HEK293 (cell line): ENCODE measurements around the gene CPD.

Experiments used
- AEBP2 ChIP-seq: fragments of 450-650 bp; formaldehyde crosslinking; IDR thresholded peaks from 2 replicates; pipeline ENCODE4 v1.5.1; 2016; ENCODE audit warnings: missing biosample characterization, missing genetic modification characterization, borderline replicate concordance
- EGR2 ChIP-seq: fragments of 450-650 bp; formaldehyde crosslinking; IDR thresholded peaks from 2 replicates; pipeline ENCODE4 v1.5.1; 2016; ENCODE audit warnings: low read depth, missing biosample characterization, missing genetic modification characterization
- HIC1 ChIP-seq: fragments of 450-650 bp; formaldehyde crosslinking; IDR thresholded peaks from 2 replicates; pipeline ENCODE4 v1.5.1; 2016; ENCODE audit warnings: missing biosample characterization, missing genetic modification characterization
- HOXC10 ChIP-seq: sonication (generic); formaldehyde crosslinking; IDR thresholded peaks from 2 replicates; pipeline ENCODE4 v1.8.1; 2023; ENCODE audit warnings: mild to moderate bottlenecking, missing genetic modification reagents
- IKZF3 ChIP-seq: fragments of 450-650 bp; IDR thresholded peaks from 2 replicates; pipeline ENCODE4 v1.5.0; 2018; ENCODE audit warnings: missing biosample characterization, mild to moderate bottlenecking, missing genetic modification characterization, moderate library complexity
- KLF16 ChIP-seq: fragments of 450-650 bp; formaldehyde crosslinking; IDR thresholded peaks from 2 replicates; pipeline ENCODE4 v1.5.1; 2017; ENCODE audit warnings: missing biosample characterization, missing genetic modification characterization
- PATZ1 ChIP-seq: fragments of 450-650 bp; formaldehyde crosslinking; IDR thresholded peaks from 2 replicates; pipeline ENCODE4 v1.5.1; 2016; ENCODE audit warnings: missing biosample characterization, missing genetic modification characterization
- PRDM4 ChIP-seq: fragments of 450-650 bp; formaldehyde crosslinking; IDR thresholded peaks from 2 replicates; pipeline ENCODE4 v1.5.1; 2017; ENCODE audit warnings: missing biosample characterization, missing genetic modification characterization
- SCRT2 ChIP-seq: fragments of 450-650 bp; formaldehyde crosslinking; IDR thresholded peaks from 2 replicates; pipeline ENCODE4 v1.5.1; 2016; ENCODE audit warnings: missing biosample characterization, missing genetic modification characterization
- TSHZ1 ChIP-seq: fragments of 450-650 bp; formaldehyde crosslinking; IDR thresholded peaks from 2 replicates; pipeline ENCODE4 v1.5.1; 2016; ENCODE audit warnings: missing biosample characterization, missing genetic modification characterization, borderline replicate concordance
- YY1 ChIP-seq: fragments of 450-650 bp; formaldehyde crosslinking; IDR thresholded peaks from 2 replicates; pipeline ENCODE4 v1.5.1; 2018; ENCODE audit warnings: missing biosample characterization, missing genetic modification characterization
- ZBTB7A ChIP-seq: fragments of 450-650 bp; formaldehyde crosslinking; IDR thresholded peaks from 2 replicates; pipeline ENCODE4 v1.5.1; 2016; ENCODE audit warnings: low read depth, missing biosample characterization, missing genetic modification characterization
- ZFP69B ChIP-seq: fragments of 450-650 bp; formaldehyde crosslinking; IDR thresholded peaks from 2 replicates; pipeline ENCODE4 v1.5.1; 2016; ENCODE audit warnings: missing biosample characterization, missing genetic modification characterization
- ZNF132 ChIP-seq: fragments of 450-650 bp; formaldehyde crosslinking; IDR thresholded peaks from 2 replicates; pipeline ENCODE4 v1.5.1; 2017; ENCODE audit warnings: missing biosample characterization, missing genetic modification characterization, borderline replicate concordance
- ZNF155 ChIP-seq: fragments of 450-650 bp; formaldehyde crosslinking; IDR thresholded peaks from 2 replicates; pipeline ENCODE4 v1.5.1; 2016; ENCODE audit warnings: missing biosample characterization, missing genetic modification characterization
- ZNF174 ChIP-seq: fragments of 450-650 bp; formaldehyde crosslinking; IDR thresholded peaks from 2 replicates; pipeline ENCODE4 v1.5.0; 2017; ENCODE audit warnings: missing biosample characterization, mild to moderate bottlenecking, missing genetic modification characterization
- ZNF266 ChIP-seq: fragments of 450-650 bp; formaldehyde crosslinking; IDR thresholded peaks from 2 replicates; pipeline ENCODE4 v1.5.1; 2016; ENCODE audit warnings: missing biosample characterization, missing genetic modification characterization, low read depth
- ZNF404 ChIP-seq: fragments of 450-650 bp; formaldehyde crosslinking; IDR thresholded peaks from 2 replicates; pipeline ENCODE4 v1.5.1; 2017; ENCODE audit warnings: missing biosample characterization, missing genetic modification characterization
- ZNF48 ChIP-seq: fragments of 450-650 bp; formaldehyde crosslinking; IDR thresholded peaks from 2 replicates; pipeline ENCODE4 v1.5.1; 2016; ENCODE audit warnings: missing biosample characterization, missing genetic modification characterization
- ZNF488 ChIP-seq: fragments of 450-650 bp; formaldehyde crosslinking; IDR thresholded peaks from 2 replicates; pipeline ENCODE4 v1.5.1; 2016; ENCODE audit warnings: missing biosample characterization, missing genetic modification characterization
- ZNF555 ChIP-seq: fragments of 450-650 bp; formaldehyde crosslinking; conservative IDR thresholded peaks from 2 replicates; pipeline ENCODE4 v1.5.1; 2017; ENCODE audit warnings: missing biosample characterization, mild to moderate bottlenecking, missing genetic modification characterization, inconsistent platforms
- ZNF561 ChIP-seq: fragments of 450-650 bp; IDR thresholded peaks from 2 replicates; pipeline ENCODE4 v1.5.1; 2018; ENCODE audit warnings: missing biosample characterization, missing genetic modification characterization, borderline replicate concordance
- ZNF621 ChIP-seq: fragments of 450-650 bp; formaldehyde crosslinking; IDR thresholded peaks from 2 replicates; pipeline ENCODE4 v1.5.1; 2017; ENCODE audit warnings: missing biosample characterization, missing genetic modification characterization
- ZNF623 ChIP-seq: fragments of 450-650 bp; formaldehyde crosslinking; IDR thresholded peaks from 2 replicates; pipeline ENCODE4 v1.5.1; 2016; ENCODE audit warnings: missing biosample characterization, missing genetic modification characterization
- ZNF670 ChIP-seq: fragments of 450-650 bp; formaldehyde crosslinking; IDR thresholded peaks from 2 replicates; pipeline ENCODE4 v1.5.1; 2016; ENCODE audit warnings: missing biosample characterization, missing genetic modification characterization, low read depth

Gene CPD

GRCh38 chr17:30477083-30477773 lies 98.5 kb downstream of the CPD start, which contains the start of gene GOSR1 (continued):
- 0 out of 2 replicates have a peak, but pooled peaks have one; percentile 9 for TF ChIP-seq PRDM4 (tag by site-specific recombination)
- no peak for TF ChIP-seq ZNF404
- TF ChIP-seq ZNF561 (tag by site-specific recombination) = peak; percentile 81; the same call in 1 of the 2 replicates
- TF ChIP-seq ZNF555 (tag by site-specific recombination) = no peak
- TF ChIP-seq KLF16 (tag by site-specific recombination) = peak; percentile 69; the same call in 1 of the 2 replicates
- TF ChIP-seq HOXC10 (CRISPR knock-in tag) = no peak
- no peak for TF ChIP-seq EGR2
- no peak for TF ChIP-seq ZNF488
- TF ChIP-seq HIC1 (tag by site-specific recombination) = no peak
- 0 out of 2 replicates have a peak, but pooled peaks have one; percentile 13 for TF ChIP-seq IKZF3
- TF ChIP-seq PATZ1 = peak; percentile 36; the same call in 1 of the 2 replicates
- TF ChIP-seq SCRT2 = no peak
- no peak for TF ChIP-seq ZNF132 (tag by site-specific recombination)
- TF ChIP-seq ZNF174 (tag by site-specific recombination) = no peak
- no peak for TF ChIP-seq ZNF266 (tag by site-specific recombination)
- TF ChIP-seq ZNF623 (tag by site-specific recombination) = peak; percentile 23; the same call in 1 of the 2 replicates
- TF ChIP-seq ZNF670 (tag by site-specific recombination) = no peak
- TF ChIP-seq ZNF155 (tag by site-specific recombination) = no peak
- no peak for TF ChIP-seq TSHZ1 (tag by site-specific recombination)
- TF ChIP-seq ZNF48 (tag by site-specific recombination) = no peak
- TF ChIP-seq ZFP69B (tag by site-specific recombination) = peak; percentile 57; the same call in 1 of the 2 replicates
- peak; percentile 84 for TF ChIP-seq ZBTB7A
- TF ChIP-seq AEBP2 (tag by site-specific recombination) = no peak
- TF ChIP-seq ZNF621 = no peak
- peak; percentile 98 for TF ChIP-seq YY1
